Glutamatergic neuron (in vitro differentiated cells): ENCODE data around the gene SLC24A3. TPM values are rescaled to one million over a fixed set of nuclear protein-coding genes. Genes with fewer than 3 reads are reported as not detected.

Experiments used
- DNase-seq: peaks from one replicate; pipeline ENCODE4 v3.0.0; 2022
- H3K27ac Mint-ChIP-seq: one replicate; pipeline ENCODE4 v1.8.0; 2020; ENCODE audit warnings: mild to moderate bottlenecking, mixed read lengths, inconsistent platforms; ENCODE audit not compliant: unreplicated experiment
- H3K27me3 Mint-ChIP-seq: one replicate; pipeline ENCODE4 v1.8.0; 2020; ENCODE audit warnings: mild to moderate bottlenecking, moderate library complexity, mixed read lengths, inconsistent platforms; ENCODE audit not compliant: unreplicated experiment
- H3K36me3 Mint-ChIP-seq: one replicate; pipeline ENCODE4 v1.8.0; 2020; ENCODE audit warnings: mild to moderate bottlenecking, mixed read lengths, inconsistent platforms; ENCODE audit not compliant: unreplicated experiment
- H3K4me1 Mint-ChIP-seq: one replicate; pipeline ENCODE4 v1.8.0; 2020; ENCODE audit warnings: mild to moderate bottlenecking, low read depth, mixed read lengths, inconsistent platforms; ENCODE audit not compliant: unreplicated experiment
- H3K4me3 Mint-ChIP-seq: one replicate; pipeline ENCODE4 v1.8.0; 2020; ENCODE audit warnings: mild to moderate bottlenecking, mixed read lengths, inconsistent platforms; ENCODE audit not compliant: unreplicated experiment
- H3K9me3 Mint-ChIP-seq: one replicate; pipeline ENCODE4 v1.8.0; 2020; ENCODE audit warnings: mild to moderate bottlenecking, moderate library complexity, mixed read lengths, inconsistent platforms; ENCODE audit not compliant: unreplicated experiment
- CTCF ChIP-seq: fragments of 200-600 bp; sonication (generic); IDR thresholded peaks from one replicate; pipeline ENCODE4 v1.5.0; 2021; ENCODE audit not compliant: partially characterized antibody, unreplicated experiment
- total RNA-seq: library from RNA; stranded (reverse); fragmentation: NEBNext Ultra II Directional; extraction: Animal tissue kit (Norgen Biotek cat#: 25700); gene quantifications from one replicate; pipeline ENCODE4 v1.2.1, GENCODE V29; 2021; ENCODE audit not compliant: unreplicated experiment

SLC24A3 gene
- total RNA-seq, 1 donor from 2014 or later, result 9.7 TPM

GRCh38 chr20:19682249-19682648 is 469.8 kb downstream of the SLC24A3 start:
- Mint-ChIP-seq H3K27ac (no peak overlapping the region), H3K4me1 (peaks cover 2% of the 10 kb centered on the region), H3K9me3 (peaks cover 11% of the 10 kb centered on the region), H3K27me3 (peaks cover 10% of the 10 kb centered on the region), H3K36me3 (peaks cover 46% of the 10 kb centered on the region), H3K4me3 (no peak overlapping the region)
- no peak for DNase-seq
- no peak for TF ChIP-seq CTCF

- H3K27me3 Mint-ChIP-seq, result peaks cover 10% of the 10 kb centered on the region
- no peak for DNase-seq
- H3K4me3 Mint-ChIP-seq, result no peak overlapping the region
- no peak for TF ChIP-seq CTCF
- H3K4me1 Mint-ChIP-seq, result peaks cover 2% of the 10 kb centered on the region
- no peak overlapping the region for H3K27ac Mint-ChIP-seq
- peaks cover 44% of the 10 kb centered on the region for H3K36me3 Mint-ChIP-seq
- peaks cover 8% of the 10 kb centered on the region for H3K9me3 Mint-ChIP-seq
These were observed 470.7 kb downstream of the SLC24A3 start for GRCh38 chr20:19683188-19683587.

DNA sequence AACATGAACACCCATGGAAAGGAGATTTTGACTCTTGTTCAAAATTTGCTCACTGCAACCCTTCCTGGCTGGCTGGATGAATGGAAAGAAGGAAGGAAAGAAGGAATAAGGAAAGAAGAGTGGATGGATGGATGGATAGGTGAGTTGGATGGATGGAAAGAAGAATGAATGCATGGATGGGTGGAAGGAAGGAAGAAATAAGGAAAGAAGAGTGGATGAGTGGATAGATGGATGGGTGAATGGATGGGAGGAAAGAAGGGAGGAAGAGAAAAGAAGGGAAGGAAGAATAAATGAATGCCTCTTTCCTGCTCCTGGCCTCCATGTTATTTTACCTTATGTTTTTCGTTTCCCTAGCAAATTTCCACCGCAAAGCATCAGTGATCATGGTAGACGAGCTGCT is 471.4 kb downstream of the SLC24A3 start:
- TF ChIP-seq CTCF, result no peak
- peak overlapping the region; percentile 4 for H3K27ac Mint-ChIP-seq
- H3K4me1 Mint-ChIP-seq, result peaks cover 2% of the 10 kb centered on the region
- peaks cover 8% of the 10 kb centered on the region for H3K9me3 Mint-ChIP-seq
- H3K4me3 Mint-ChIP-seq, result no peak overlapping the region
- DNase-seq, result no peak
- peaks cover 44% of the 10 kb centered on the region for H3K36me3 Mint-ChIP-seq
- H3K27me3 Mint-ChIP-seq, result peaks cover 10% of the 10 kb centered on the region

GRCh38 chr20:19688031-19688806 is 475.8 kb downstream of the SLC24A3 start:
- Mint-ChIP-seq H3K4me1 (peaks cover 6% of the 10 kb centered on the region), H3K27me3 (peaks cover 6% of the 10 kb centered on the region), H3K36me3 (peaks cover 30% of the 10 kb centered on the region), H3K9me3 (peaks cover 5% of the 10 kb centered on the region), H3K27ac (no peak overlapping the region), H3K4me3 (no peak overlapping the region)
- peak; percentile 78 for DNase-seq
- peak; percentile 40 for TF ChIP-seq CTCF

GRCh38 chr20:19690462-19690861 is 478.0 kb downstream of the SLC24A3 start:
- Mint-ChIP-seq H3K27ac (no peak overlapping the region), H3K4me3 (no peak overlapping the region), H3K27me3 (peaks cover 3% of the 10 kb centered on the region), H3K4me1 (peaks cover 17% of the 10 kb centered on the region), H3K9me3 (peaks cover 2% of the 10 kb centered on the region), H3K36me3 (peaks cover 10% of the 10 kb centered on the region)
- no peak for TF ChIP-seq CTCF
- no peak for DNase-seq
